GM19455 (cell line): ENCODE data around the gene CCND3.
"Not testable (repeated sequence)": the region's sequence is repeated elsewhere in the genome, so short reads cannot be mapped to it uniquely, and the experiment has no call there.

Source experiments
- ATAC-seq: cut with Tn5 transposase; IDR thresholded peaks from one replicate; pipeline ENCODE4 v1.9.1; 2021; ENCODE audit not compliant: unreplicated experiment

CCND3 gene

DNA sequence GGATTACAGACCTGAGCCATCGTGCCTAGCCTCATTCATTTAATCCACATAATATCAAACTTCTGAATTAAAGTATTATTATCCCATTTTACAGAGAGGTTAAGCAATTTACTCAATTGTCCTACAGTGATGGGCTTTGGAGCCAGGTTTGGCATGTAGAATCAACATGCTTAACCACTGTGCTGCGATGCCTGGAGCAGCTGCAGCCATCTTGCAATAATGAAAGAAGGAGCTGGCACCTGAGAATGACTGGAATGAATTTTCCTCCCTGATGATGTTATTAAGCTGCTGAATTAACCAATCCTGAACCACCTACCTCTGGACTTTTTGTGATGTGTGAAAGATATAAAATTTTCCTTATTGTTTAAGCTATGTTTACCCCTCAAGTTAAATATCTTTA lies 13.1 kb upstream of the CCND3 start:
- no peak for ATAC-seq

DNA sequence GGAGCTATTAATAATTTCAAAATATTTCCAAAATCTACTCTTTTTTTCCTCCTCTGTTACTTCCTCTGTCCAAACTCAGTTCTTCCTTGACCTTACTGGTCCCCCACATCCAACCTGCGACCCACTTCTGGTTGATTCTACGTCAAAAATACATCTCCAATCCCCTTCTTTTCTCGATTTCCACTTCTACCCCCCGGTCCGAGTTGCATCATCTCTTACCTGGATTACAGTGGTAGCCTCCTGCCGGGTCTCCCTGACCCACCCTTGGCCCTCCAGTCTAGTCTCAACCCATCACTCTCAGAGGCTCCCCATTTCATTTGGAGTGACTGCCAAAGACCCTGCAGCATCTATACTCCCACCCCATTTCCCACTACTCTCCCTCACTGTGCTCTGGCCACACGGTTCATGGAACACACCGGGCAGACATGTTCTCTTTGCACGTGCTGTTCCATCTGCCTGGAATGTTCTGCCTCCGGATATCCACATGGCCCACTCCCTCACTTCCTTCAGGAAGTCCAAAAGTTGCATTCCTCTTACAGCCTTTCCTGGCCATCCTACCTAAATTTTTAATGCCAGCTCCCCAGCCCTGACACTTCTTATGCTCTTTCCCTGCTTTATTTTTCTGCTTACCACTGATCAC lies 6.1 kb upstream of the CCND3 start:
- no peak for ATAC-seq

DNA sequence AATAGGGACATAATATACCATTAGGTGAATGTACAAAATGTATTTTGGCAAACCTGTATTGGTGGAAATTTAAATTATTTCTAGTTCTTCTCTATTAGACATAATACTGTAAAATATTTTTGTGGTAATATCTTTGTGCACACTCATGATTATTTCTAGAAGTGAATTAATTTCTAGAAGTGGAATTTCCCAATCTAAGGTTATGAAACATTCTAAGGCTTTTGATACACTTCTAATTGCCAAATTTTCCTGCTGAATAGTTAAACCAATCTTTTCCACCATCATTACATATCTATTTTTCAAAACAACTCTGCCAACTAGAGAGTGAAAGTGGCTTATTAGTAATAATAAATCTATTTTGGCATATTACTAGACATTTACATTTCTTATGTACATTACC lies 1.8 kb upstream of the CCND3 start:
- no peak for ATAC-seq

DNA sequence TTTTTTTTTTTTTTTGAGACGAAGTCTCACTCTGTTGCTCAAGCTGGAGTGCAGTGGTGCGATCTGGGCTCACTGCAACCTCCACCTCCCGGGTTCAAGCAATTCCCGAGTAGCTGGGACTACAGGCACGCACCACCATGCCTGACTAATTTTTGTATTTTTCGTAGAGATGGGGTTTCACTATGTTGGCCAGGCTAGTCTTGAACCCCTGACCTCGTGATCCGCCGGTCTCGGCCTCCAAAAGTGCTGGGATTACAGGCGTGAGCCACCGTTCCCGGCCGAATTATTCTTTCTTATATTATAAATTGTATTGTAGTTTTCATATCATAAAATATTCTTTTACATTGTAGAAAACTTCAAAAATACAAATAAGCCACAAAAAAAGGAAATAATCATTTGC lies 1.3 kb upstream of the CCND3 start:
- not testable (repeated sequence) for ATAC-seq

DNA sequence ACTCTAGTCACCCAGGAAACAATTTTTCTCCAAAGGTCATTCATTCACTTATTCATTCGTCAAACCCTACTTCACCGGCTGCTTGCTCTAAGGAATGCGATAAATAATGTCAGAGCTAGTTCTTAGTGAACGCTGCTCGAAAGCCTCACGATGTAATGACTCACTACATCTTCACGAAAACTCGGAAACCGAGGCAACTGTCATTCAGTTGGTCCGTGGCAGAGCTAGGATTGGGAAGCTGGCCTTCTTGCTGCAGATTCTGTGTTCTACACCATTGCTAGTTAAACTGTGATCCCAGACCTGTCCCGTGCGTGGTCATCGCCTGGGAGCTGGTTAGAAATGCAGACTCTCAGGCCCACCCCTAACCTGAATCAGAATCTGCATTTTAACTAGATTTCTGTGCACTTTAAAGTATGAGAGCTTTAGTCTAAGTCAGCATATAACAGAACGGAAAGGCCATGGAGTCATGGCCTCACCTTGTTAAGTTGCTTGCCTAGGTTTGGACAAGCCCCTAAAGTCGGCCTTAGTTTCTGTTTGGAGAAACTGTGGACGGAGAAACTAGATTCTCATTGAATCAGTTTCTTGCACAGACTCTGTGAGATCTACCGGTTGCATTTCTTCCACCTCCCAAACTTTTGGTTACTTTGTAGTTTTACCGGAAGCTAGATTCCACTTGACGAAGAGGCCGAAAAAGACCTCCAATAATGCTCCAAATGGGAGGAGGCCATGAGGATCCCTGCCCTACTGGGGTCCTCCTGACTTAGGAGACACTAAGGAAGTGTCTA lies 651 bp upstream of the CCND3 start:
- ATAC-seq: peak; percentile 10

DNA sequence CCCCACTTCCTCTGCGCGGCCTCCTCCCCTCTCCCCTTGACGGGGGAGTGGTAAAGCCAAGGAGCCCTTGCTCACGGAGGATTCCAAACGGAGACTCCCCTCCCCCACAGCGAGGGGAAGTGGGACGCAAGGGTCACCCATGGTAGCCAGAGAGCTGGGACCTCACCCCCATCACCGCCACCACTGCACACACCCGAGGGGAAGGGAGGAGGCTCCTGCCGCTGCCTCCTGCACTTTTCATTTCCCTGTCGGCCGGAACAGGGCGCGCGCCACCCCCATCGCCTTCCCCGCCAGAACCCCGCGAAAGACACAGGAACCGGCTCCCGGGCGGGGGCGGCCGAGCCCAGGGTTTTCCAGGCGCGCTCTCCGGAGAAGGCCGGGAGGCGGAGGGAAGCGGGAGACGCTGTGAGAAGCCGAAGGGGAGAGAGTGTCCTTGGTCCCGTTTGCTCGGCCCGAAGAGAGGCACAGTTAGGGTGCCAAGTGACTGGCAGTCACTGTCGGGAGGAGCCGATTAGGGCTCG lies 789 bp downstream of the CCND3 start:
- ATAC-seq: peak; percentile 3

DNA sequence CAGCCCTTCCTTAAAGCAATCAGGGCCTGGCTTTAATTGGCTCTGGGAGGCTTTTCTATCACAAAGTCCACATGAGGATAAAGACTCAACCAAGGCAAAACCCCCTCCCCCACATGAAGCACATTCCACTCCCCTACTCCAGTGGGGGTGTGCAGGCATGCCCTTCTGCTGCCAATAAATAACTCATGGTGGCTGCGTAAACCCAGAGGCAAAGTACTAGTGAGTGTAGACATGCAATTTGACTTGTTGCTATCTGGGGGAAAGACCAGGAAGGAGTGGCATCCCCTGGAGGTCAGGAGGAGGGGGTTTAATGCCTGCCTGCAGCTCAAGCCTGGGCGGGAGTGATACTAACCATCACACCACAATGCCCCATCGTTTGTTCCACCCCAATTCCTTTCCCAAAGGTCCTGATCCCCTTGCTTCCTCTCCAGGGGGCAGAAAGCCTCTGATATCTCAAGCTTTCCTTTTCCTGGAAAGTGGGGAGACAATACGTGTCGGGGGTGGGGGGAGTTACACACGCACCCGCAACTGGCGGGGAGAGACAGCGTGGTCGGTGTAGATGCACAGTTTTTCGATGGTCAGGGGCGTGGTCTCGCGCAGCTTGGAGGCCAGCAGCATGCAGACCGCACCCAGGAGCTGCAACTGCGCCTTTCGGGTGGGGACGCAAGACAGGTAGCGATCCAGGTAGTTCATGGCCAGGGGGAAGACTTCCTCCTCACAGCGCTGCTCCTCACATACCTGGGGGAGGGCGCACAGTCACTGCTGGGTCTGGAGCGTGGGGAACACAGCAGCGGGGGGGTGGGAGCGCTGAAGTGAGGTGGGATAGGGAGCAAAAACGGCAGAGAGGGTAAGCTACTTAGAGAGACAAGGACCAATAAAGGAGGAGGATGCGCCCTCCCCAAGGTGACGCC lies 1.5 kb downstream of the CCND3 start:
- ATAC-seq: no peak

DNA sequence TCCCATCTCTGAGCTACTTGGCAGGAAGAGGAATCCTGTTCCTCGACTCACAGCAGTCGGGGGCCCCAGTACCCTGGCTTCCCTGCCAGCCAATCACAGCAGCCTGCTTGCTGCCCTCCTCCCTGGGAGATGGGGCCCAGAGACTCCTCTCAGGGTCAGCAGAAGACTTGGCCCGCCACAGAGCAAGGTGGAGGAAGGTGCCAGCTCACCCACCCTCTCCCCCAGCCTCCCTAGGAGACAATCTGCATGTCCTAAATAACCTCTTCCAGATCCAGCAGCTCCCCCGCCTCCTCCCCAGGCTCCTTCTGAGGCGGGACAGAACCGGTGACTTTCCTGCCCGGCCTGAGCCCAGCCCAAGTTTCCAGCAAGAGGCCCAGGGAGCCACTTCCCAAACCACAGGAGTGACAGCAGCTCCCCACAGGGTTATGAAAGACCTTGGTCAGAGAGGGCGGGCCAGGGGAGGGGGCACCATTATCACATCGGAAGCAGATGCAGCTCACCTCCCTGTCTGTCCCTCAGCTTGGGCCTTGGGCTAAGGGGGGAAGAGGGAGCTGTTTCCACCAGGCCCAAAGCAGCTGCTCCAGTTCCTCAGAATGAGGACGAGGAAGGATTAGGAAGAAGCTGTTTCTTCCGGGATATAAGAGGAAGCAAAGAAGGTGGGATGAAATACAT lies 2.3 kb downstream of the CCND3 start:
- no peak for ATAC-seq

DNA sequence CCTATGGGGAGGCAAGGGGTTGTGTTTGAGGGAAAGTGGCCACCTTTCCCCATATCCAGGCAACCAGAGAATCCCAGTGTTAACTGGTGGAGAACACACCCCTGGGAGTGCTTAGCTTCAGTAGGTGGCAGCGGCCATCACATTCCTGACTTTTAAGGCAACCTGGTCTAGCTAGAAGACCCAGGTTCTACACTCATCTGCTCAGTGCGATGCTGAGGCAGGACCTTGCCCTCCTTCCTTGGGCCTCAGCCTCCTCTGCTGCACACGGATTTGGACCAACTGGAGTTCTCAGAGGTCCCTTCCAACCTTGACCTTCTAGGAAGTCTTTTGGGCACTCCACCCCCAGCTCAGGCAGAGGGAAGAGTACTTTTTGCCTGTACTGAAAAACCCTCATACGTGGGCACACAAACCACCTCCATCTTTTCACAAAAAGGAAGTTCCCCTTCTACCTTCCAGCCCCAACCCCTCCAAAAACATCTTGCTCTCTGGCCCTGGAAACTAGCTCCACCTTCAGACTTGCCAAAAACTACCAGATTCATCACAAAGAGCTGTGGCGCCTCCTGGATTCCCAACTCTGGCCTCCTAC lies 2.9 kb downstream of the CCND3 start:
- no peak for ATAC-seq

DNA sequence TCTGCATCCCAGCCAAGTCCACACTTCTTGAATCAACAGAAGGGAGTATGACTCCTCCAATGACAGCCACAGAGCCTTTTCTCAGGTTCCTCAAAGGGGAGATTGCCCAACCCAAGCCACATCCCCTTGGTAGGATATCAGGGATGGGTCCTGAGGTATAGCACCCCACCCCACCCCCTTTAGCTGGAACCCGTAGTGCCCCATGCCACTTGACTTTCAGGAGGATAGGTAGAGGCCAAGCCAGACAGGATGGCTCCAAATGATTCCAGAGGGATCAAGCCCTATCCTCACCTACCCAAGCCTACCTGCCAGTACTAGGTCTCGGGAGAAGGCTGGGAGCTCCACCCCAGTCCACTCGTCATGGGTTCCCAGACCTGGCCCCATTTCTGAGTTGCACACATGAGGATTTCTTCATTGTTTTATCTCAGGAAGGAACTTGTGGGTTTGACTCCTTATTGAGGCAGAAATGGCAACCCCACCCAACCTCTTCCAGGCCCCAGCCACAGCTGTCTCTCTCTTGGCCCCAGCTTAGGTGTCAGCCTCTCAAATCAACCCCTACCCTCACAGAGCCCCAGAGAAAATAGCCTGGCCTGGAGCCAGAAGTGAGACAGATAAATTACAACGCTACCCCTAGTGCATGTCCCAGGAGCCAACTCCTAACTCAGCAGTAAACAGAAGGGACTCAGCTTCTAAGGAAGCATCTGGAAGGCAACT lies 3.6 kb downstream of the CCND3 start:
- ATAC-seq: no peak

DNA sequence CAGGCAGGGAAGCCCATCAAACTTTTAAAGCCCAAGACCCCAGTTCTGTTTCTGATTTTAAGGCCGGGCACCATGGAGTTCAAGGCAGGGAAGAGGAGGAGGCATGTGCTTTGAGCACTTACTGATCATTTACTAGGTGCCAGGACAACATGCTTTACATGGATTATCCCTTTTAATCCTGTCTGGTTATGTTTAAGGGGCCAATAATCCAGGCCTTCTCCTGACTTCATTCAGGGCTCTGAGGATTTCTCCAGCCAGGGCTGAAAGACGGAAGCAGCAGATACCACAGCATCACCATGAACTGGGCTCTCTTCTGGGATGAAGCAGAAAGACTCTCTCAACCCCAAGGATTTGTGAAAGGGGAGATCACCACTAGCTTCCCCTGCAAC lies 4.1 kb downstream of the CCND3 start:
- no peak for ATAC-seq

DNA sequence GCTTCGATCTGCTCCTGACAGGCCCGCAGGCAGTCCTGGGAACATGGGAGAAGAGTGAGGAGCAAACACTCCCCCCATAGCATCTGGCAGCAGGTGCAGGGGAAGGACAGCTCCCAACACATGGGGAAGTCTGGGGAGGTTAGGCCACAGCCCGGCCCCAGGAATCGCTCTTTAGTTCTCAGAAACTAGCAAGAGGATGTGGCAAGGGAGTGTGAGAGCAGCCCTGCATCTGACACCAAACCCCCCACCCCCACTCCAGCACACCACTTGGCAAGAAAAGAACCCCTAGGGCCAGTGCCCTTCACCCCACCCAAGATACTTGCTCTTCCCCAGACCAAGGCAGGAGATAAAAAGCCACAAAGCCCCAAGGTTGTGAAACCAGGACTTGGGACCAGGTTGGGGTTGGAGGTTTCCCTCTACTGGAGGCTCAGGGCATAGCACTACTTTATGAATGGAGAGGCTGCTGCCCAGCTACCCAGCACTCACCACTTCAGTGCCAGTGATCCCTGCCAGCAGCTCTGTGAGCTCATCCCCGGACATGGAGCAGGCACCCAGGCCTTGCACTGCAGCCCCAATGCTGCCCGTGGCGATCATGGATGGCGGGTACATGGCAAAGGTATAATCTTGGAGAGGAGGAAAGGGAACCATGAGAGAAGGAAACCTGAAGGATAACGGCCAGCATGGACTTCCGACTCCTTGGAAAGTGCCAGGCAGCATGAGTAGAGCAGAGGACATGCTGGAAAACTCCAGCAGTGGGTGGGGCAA lies 5.4 kb downstream of the CCND3 start:
- peak; percentile 47 for ATAC-seq

DNA sequence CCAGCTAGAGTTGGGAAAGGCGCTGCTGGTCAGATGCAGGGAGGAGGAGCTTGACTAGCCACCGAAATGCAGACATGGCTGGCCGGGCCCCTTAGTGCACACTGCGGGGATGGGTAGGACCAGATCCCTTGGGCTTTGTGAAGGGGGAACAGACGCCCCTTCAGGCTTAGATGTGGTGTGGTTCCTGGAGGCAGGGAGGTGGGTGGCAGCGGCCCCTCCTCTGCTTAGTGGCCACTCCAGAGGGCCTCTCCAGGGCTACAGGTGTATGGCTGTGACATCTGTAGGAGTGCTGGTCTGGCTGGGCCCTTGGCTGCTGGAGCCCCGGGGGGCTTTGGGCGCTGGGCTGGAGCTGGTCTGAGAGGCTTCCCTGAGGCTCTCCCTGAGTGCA lies 5.9 kb downstream of the CCND3 start:
- ATAC-seq: no peak

DNA sequence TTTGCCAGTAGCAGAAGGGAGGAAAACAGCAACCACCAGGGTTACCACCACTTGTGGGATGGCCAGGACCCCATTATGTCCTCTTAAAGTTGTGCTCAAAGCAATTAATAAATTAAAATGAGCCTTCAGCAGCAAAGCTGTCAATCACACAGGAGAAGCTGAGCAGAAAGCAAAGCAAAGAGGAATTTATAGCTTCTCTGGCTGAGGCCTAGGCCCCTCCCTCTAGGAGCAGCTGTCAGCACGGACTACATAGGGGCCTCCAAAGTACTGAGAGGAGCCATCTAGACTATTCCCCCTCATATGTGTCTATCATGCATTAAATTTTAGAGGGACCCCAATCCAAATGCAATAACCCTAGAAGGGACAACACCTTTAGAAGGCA lies 6.4 kb downstream of the CCND3 start:
- no peak for ATAC-seq

DNA sequence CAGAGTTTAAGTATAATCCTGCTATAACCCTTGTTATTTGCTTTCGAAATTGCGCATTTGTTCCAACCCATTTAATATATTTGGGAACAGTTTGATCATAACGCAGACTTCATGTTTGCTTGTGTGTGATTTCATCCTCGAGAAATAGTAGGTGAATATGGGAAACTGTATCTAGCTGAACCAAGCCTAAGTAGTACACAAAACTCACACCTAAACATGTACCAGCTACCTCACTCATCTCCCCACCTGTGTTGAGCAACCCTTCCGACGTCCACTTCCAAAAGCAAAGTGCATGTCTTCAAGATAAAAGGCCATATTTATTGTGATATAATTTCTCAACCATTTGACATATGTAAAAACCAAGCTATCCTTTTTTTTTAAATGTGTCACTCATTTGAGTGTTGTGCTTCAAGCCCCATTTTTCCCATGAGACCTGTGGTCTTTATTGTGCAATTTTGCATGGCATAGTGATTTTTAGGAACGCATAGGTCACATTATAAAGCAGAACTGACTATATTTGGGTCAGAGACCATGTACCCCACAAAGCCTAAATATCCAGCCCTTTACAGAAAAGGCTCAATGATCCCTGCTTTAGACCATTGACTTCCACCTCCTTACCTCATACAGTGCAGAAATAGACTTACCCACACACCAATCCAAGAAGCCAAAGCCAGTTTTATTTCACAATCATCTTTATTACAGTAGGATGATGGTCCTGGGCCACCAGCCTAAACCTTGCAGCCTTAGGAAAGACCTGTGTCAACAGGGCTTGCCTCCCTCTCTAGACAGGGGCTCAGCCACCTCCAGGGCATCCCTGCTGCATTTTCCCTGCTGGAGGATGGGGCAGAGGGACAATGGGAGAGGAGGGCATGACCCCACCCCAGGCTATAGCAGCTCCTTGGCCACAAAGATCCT lies 7.1 kb downstream of the CCND3 start:
- ATAC-seq: no peak

DNA sequence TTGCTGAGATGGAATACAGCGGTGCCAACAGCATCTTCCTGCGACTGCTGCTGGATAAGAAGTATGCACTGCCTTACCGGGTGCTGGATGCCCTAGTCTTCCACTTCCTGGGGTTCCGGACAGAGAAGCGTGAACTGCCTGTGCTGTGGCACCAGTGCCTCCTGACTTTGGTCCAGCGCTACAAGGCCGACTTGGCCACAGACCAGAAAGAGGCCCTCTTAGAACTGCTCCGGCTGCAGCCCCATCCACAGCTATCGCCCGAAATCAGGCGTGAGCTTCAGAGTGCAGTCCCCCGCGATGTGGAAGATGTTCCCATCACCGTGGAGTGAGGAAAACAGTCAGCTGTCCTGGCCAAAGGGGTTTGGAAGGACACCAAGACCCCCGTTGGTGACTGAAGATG lies 9.2 kb downstream of the CCND3 start:
- no peak for ATAC-seq

DNA sequence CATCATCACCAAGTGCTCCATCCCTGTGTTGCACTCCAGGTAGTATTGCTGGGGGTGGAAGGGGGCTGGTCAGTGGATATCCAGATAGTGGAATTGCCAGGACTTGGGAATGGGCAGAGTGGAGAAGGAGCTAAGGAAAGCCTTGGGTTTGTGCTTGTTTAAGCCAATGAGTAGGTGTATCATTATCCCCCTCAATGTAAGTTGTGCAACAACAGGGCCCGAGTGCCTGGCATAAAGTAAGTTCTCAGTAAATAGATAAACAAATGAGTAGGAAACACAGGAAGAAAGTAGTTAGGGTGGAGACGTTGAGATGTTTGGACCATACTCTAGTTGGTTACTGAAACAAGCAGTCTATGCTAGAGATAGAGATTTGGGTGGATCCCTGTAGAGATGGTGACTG lies 9.8 kb downstream of the CCND3 start:
- ATAC-seq: no peak

DNA sequence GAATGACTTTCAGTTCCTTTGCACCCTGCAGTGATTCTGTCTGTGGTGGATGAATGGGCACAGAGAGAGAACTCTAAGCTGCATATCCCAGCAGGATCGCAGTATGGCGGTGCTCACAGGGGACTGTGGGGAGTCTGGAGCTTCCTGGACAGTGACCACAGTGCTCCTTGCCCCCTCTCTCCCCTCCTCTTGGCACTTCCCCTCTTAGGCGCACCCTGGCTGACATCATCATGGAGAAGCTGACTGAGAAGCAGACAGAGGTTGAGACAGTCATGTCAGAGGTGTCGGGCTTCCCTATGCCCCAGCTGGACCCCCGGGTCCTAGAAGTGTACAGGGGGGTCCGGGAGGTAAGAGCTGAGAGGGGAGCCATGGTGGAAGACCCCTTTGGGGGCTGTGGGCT lies 11.7 kb downstream of the CCND3 start:
- no peak for ATAC-seq
